Peyer's patch (tissue), 4 donors: ENCODE results near the gene FARSB.

ENCODE experiments used
- POLR2A ChIP-seq, 2 donors: fragments of 450-650 bp; IDR thresholded peaks; one replicate each; pipeline ENCODE4 v1.5.1; 2017; ENCODE audit warnings: antibody characterized with exemption in 2 of 2, mild to moderate bottlenecking in 2 of 2, moderate library complexity in 2 of 2
- TF ChIP-seq, protein P1 (sequence below), 6 experiments: fragments of 450-650 bp in 4 of 6; fragments of 200-600 bp in 2 of 6; sonication (generic) in 1 of 6; IDR thresholded peaks; one replicate each; pipeline ENCODE4 v1.5.1; 2017 to 2019; ENCODE audit warnings: antibody characterized with exemption in 6 of 6, mild to moderate bottlenecking in 3 of 6, moderate library complexity in 1 of 6

DNA sequence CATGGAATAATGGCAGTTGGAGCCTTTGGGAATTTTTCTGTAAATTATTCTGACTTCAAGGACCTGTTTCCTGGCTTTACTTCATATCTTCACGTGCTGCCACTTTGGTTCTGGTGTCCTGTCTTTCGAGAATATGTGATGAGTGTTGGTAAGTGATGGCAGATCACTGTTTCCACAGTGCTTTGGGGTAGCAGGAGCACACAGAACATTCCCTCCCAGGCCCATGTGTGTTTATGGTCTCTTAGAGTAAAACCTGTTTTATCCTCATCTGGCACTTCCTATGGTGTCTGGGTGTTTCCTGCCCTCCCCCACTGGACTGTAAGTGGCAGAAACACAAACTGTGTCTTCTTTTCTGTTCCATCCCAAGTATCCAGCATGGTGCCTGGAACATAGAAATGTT, 33.4 kb upstream of the FARSB start:
- TF ChIP-seq POLR2A (IDR thresholded peaks at IDR 0.05): no peak
- TF ChIP-seq, protein P1, sequence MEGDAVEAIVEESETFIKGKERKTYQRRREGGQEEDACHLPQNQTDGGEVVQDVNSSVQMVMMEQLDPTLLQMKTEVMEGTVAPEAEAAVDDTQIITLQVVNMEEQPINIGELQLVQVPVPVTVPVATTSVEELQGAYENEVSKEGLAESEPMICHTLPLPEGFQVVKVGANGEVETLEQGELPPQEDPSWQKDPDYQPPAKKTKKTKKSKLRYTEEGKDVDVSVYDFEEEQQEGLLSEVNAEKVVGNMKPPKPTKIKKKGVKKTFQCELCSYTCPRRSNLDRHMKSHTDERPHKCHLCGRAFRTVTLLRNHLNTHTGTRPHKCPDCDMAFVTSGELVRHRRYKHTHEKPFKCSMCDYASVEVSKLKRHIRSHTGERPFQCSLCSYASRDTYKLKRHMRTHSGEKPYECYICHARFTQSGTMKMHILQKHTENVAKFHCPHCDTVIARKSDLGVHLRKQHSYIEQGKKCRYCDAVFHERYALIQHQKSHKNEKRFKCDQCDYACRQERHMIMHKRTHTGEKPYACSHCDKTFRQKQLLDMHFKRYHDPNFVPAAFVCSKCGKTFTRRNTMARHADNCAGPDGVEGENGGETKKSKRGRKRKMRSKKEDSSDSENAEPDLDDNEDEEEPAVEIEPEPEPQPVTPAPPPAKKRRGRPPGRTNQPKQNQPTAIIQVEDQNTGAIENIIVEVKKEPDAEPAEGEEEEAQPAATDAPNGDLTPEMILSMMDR (IDR thresholded peaks at IDR 0.05): no peak
